GM19035 (cell line): Measurements from ENCODE around the gene SOS1.

Source experiments
- ATAC-seq: cut with Tn5 transposase; IDR thresholded peaks from one replicate; pipeline ENCODE4 v1.9.1; 2021; ENCODE audit not compliant: unreplicated experiment

The SOS1 gene

DNA sequence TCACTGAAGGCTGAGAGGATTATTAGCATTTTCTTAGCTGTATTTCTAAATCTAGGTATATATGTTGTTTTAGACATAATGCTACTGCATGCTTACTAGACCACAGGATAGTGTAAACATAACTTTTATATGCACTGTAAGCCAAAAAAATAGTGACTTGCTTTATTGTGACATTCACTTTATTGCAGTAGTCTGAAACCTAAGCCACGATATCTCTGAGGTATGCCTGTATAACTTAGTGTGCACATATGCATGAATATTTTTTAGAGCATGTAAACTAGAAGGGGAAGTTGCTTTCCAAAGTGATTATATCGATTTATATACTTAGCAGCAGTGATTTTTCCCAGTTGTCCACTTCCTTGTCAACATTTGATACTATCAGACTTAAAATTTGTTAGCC is 81.8 kb downstream of the SOS1 start:
- ATAC-seq, result no peak

DNA sequence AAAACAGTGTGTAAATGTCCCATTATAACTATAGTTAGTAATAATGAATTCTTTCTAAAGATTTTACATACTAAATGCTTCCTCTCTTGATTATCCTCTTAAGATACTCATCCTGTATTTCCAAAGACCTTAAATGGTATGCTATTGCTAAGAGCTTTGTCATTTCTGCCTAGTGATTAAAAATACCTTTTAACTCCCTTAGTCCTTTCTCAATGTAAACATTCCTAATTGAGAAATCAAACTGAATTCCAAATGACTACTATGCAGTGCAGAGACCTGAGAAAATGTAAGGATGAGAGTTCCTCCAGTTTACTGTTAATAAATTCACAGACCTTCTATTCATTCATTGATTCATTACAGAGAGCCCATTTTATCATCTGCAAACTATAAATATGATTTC is 86.9 kb downstream of the SOS1 start:
- no peak for ATAC-seq

DNA sequence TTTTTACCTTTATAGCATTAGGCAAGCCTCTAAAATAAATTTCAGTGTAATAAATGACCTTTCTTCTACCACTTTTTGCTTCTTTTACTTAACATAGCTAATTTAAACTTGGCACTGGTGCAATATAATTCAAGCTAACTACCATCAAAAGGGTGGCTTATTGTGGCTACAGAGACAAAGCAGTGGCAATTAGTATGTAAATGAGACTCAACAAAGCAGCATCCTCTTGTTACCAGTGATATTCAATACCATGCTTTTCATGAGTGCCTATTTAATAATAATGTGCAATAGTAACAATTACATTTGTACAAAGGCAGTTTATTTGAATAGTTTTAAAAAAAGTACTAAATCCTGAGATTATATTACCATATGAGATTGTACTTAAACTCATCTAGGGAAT is 93.4 kb downstream of the SOS1 start:
- no peak for ATAC-seq

DNA sequence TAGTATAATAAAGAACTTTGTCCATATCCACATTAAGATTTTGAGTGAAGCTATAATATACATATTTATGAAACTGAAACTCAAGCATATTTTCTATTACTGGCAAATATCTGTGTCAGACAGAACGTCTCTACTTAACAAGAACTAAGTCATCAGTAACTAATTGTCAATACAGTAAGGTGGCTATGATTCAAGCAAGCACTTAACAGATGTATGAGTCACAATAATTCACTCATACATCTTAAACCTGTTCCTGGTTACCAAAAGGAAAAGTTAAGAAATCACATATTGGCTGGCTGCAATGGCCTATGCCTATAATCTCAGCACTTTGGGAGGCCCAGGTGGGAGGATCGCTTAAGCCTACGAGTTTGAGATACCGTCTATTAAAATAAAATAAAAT is 96.0 kb downstream of the SOS1 start:
- ATAC-seq, result no peak

DNA sequence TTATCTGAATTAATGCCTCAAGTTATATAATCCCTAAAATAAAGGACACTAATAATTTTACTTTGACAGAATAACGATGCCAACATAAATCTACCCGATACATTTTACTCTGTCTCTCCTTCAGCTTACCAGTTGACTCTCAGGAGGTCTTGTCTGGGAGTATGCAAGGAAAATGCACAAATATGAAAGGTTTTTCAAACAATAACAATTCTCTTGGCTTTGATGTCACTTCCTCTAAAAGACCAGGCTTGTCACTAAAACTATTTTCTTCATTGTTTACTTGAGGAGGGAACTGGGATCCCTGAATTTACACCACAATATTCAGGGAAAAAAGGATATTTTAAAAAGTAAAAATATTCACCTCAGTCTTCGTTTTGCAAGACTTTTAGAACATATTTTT is 97.2 kb downstream of the SOS1 start:
- no peak for ATAC-seq

DNA sequence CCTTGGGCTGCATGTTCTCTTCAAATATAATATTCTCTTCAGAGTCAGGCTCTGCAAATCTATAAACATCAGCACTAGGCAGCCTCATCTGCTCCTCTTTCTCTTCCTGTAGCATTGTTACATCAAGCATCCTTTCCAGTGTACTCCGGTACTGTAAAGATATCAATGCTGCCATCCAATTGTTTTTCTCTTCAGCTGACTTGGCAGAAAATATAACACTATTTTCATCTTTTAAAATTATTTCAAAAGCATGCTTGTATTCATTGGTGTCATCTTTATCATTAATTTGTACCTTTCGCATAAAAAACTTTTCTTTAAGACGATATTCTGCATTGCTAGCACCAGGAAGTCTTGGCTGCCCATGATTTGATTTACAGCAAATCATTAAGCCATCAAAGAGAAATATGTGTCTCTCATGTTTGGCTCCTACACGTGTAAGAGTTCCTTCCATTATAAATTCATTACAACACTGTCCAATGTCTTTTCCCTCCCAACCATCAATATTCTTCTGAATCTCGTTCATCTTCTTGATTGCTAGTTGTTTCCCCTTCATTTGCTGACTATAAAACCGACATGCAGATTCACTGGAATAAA is 98.1 kb downstream of the SOS1 start:
- no peak for ATAC-seq

DNA sequence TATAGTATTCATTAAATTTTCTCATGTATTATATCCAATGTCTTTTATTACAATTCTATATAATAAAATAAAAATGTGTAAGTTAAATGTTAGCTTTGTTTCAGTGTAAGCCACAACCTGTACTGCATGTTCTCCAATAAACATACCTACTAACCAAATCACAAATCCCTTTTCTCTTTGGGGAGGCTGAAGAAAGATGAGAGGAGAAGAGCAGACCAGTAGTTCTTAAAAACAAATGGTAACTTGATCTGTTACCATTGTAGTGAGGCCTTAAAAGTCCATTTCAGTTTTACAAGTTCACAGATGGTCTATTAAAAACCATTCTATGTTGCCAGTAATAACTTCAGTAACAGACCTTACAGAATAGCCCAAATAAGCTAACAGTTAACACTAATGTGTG is 100.5 kb downstream of the SOS1 start:
- no peak for ATAC-seq

DNA sequence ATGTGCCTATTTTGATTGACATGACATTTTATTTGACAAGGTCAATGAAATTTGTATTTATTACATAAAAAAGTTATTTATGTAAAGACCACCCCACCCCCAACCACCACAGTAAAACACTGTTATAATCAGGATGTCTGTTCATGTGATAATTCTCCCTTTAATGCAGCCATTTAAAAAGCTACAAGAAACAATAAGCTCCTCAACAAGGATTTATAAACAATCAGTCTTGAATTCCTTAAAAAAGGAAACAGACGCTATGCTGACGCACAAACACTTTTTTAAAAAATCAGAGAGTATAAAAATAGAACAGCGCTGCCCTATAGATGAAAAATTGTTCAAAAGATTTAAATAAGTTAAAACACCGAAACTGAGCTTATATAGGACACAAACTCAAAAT is 102.2 kb downstream of the SOS1 start:
- no peak for ATAC-seq

DNA sequence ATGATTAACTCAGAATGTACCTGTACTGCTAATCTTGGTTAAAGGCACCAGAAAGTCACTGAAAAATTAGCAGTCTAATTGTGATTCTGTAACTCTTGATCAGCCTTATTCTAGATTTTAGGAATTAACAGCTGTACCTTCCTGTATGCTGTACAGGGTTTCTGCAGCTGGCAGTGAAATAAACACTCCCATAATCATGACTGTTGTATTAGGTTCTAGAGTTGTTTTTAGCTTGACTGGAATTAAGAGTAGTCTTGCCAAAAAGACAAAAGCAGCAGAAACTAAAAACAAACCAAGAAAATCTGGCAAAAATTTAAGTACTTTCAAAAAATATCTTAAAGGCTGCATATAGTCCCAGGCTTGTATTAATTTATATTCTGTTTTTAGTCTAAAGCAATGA is 103.5 kb downstream of the SOS1 start:
- no peak for ATAC-seq

DNA sequence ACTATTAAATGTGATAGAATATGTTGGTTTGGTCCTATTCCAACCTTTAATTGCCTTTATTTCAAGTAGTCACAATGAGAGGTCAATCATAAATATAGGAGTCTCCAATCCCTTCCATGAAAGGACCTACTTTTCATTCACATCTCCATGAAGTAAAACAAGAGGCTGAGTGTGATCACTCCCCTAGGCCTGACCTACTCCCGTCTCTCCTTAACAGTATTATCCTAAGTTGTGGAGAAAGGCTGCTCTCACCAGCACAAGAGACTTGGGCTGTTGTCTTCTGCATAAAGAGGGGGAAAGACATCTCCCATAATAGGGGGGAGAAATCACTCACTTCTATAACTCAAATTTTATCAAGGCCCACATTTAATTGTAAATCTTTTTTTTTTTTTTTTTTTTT is 105.4 kb downstream of the SOS1 start:
- no peak for ATAC-seq

DNA sequence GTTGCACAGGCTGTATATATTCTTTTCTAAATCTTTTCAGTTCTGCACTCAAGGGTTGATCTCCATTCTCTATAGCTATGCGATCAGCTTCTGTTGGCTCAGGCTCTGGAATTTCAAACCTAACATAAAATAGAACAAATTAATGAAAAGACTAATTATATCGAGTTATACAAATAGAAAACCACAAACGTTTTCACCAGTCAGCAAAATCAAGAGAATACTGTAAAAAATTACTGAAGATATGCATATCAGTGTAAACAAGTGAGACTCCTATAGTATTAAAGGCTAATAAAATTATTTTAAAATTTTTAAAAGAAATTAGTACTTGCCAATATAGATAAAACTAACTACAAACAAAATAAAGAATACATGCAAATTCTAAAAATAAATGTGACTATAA is 107.0 kb downstream of the SOS1 start:
- no peak for ATAC-seq

DNA sequence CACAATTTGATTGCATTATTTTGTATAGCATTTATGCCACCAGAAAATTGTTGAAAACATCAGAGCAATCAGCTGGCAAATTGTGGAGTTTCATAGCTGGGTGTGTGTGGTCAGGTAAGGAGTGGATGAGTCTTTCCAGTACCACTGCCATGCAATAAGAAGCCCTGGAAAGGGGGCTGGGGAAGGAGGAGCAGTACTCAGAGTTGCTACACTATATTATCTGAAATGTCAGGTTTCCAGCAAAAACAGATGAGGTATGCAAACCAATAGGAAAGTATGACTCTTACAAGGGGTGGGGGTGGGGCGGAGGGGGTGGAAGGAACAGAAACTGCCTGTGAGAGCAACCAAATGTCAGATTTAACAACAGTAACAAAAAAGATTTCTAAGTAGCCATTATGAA is 112.2 kb downstream of the SOS1 start:
- ATAC-seq, result no peak

DNA sequence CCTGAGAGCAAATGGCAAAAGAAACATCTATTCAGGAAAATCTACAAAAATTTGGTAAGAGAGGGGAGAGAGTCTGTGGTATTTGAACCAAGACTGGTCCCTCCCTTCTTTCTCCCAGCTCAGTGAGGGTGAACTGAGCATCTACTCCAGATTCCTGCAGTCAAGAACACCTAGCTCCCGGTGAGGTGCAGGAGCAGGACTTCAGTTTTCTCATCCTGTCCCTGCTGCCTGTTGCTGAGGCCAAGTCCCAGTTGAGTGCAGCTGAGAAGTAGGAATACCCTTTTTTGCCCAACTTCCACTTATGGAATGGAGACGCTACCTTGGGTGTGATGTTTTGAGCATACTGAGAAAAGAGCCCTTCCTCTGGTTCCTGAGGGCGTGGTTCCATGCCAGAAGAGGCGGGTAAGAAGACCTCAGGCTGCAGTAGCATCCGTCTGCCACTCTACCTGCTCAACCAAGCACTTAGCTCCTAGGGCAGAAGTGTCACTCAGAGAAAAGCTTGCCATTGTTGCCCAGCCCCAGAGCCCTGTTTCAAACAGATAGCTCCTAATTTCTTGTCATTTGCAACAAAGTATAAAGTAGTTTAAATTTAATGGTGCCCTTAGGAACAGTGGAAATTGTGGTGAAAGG is 112.9 kb downstream of the SOS1 start:
- no peak for ATAC-seq

DNA sequence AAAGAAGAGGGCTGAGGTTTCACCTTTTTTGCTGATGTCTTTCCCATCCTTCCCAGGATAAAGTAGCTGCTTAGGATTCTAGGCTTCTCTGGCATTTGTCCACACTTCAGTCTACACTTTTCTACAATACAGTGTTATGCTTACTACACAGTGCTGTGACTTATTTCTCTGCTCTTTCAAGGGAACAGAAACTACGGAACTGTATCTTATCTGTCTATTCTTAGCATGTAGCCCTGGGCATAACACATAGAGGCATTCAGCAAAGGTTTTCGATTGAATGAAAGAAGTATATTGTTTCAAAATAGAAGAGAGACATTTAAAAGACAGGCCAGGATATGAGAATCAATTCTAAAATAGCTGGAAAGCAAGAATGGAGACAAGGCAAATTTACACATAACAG is 120.3 kb downstream of the SOS1 start:
- no peak for ATAC-seq

DNA sequence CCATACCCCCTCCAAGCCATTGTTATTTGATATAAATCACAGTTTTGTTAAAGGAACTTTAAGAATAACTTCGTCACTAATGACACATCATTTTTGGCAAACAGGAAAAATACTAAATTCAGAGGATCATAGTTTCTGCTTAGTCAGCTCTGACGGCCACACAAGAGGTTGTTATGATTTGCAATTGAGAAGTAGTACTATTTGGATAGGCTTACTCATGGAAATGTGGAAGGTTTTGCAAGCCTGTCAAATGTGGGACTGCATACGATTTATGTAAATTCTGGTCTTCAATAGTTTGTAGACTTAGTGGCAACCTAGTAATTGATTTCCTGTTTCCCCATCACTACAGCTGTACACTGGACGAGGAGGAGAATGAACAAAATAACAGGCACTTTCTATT is 123.1 kb downstream of the SOS1 start:
- no peak for ATAC-seq

DNA sequence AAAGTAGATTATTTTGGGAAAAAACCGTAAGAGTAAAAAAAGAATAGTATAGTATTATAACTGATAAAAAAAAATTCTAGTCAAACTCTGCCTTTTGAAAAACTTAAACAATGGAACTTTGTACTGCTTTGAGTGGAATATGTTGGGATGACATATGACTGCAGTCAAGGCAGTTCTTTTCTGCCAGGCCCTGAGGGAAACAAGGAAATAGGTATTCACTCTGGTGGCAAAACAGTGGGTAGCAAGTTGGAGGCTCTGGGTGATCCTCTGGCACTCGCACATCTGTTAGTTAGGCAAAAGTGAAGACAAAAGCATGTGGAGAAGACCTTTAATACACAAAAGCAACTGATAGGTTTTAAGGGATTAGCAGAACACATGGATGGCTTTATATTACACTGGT is 129.0 kb downstream of the SOS1 start:
- no peak for ATAC-seq

DNA sequence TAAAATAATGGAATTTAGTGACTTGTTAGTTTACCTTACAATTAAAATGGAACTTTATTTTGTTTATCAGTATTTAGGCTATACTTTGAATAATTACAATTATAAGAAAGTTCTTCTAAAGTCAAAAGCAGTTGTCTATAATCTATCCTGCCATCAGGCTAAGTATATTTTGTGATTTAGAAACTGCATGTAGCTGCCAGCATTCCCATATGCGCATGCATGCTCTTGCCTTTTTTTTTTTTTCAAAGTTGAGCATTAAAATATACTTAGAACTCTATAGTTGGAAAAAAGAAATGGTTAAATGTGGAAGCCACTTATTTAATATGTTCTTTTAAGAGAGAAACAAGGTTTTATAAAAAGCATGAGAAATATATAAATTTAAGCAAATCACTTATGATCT is 132.1 kb downstream of the SOS1 start:
- no peak for ATAC-seq

DNA sequence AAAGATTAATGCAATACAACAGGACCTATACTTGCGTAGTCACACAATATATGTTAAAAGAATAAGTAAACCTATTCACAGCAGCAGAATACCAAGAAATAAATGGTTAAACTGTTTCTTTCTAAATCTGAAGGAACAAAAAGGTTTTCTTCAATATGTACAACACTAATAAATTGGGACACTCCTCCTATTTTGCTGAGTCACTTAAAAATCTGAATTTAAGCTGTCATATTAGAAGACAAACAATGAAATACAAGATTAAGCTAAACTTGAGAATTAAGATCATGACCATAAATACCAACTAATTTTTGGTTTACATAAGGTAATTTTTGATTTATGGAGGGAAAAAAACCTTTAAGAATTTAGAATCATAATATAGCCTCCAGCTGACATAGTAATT is 138.4 kb downstream of the SOS1 start:
- no peak for ATAC-seq

DNA sequence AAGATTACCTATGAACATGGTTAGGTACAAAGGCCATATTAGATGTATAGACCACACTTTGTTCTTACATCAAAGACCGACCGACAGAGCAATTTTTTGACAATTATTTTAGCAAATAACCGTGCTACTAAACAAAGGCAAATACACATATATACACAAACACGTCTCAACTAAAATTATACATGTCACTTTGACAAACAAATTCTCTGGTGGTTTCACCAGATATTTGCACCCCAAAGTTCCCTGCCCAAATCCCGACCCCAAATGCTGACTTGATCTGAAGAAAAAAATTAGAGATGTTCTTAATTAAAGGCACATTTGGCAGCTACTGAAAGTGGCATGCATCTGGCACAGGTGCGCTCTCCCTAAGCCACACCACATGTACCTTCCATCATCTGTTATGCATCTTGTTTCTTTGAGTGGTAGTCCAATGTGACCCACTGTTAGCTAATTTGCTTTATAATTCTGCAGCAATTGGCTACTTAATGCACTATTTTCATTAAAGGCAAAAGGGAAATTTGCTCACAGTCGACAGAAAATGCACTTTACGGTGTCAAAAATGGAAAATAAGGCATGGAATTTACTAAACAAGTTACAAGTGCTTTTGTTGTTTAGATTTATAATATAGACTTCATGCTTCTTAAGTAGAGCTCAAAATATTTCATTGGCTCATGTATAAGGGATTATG is 139.0 kb downstream of the SOS1 start:
- ATAC-seq, result no peak

DNA sequence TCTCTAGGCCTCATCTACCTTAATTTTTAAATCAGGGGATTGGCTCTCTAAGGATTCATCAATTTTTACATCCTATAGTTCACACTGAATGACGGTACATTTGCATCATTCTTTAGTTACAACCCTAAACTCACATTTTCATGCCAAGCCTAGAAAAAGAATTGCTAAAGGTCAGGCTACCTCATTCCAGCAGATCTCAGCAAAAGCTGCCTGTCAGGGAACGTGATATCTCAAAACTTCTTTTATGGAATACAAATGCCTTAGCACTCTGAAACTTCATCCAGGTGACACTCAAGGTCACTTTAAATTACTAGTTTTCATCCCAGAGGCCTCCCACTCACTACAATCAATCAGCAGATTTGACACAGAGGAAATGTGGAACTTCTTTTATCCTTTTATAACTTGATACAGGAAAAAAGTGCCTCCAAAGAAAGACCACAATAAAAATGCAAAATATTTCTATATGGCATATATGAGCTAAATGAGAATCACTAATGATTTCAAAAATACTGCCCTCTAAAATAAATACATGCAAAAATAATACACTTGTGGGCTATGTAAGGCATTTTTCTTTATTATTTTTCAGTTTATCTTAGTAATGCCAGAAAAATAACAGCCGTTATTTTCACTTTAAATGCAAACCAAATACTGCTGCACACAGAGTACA is 139.7 kb downstream of the SOS1 start:
- no peak for ATAC-seq

DNA sequence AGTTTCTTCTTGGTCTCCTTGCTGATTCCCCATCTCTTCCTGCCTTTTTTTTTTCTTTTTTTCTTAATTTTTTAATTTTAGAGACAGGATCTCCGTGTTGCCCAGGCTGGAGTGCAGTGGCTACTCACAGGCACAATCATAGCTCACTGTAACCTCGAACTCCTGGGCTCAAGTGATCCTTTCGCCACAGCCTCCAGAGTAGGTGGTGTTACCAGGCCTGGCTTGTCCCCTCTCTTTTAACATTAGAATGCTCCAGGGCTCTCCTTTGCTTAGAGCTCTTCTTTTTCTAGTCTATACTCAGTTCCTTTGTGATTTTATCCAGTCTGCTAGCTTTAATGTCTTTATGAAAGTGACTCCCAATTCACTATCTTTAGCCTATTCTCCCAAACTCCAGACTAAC is 141.9 kb downstream of the SOS1 start:
- no peak for ATAC-seq

DNA sequence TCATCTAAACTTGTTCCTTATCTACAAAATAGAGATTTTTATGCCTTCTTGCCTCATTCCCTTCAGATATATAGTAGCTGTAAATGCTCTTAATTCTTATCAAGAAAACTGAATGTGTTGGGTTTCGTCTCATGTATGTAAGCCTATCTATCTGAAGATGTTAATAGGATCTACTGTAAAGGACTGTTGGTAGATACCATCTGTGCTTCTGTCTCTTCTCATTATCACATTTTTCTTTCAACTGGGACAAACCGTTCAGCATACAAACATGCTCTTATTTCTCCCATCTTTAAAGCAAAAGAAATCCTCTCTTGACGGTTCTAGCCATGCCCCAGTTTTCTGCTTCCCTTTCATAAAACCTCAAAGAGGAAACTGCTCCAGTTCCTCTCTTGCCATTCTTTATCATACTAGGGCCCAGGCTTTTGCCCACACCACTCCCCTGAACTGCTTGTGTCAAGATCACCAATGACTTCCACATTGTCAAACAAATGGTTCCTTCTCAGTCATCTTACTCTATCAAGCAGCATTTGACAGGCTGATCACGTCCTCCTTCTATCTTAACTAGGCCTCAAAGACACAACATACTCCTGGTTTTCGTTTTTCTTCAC is 142.5 kb downstream of the SOS1 start:
- ATAC-seq, result no peak
